ENCODE results near the gene TH.
A peak's percentile ranks its signal among the peaks of the same experiment; 100 is the strongest.

The TH gene

GRCh38 chr11:2212411-2213251 is 41.0 kb upstream of the TH start:
- peaks cover 23% of the 10 kb centered on the region for H3K27me3 Mint-ChIP-seq
- H3K4me1 Mint-ChIP-seq = peaks cover 2% of the 10 kb centered on the region
- DNase-seq (ENCODE audit: low spot score in 2 of 2) (peak in 1 of 2 donors; percentile 7), ATAC-seq (ENCODE audit: low read depth) (no peak)
- no peaks in the 10 kb centered on the region for H3K9me3 Mint-ChIP-seq
- H3K4me3 Mint-ChIP-seq = no peak overlapping the region
- H3K27ac Mint-ChIP-seq = no peak overlapping the region
- no peaks in the 10 kb centered on the region for H3K36me3 Mint-ChIP-seq

GRCh38 chr11:2211113-2211971 is 39.7 kb upstream of the TH start:
- H3K4me1 Mint-ChIP-seq = peaks cover 2% of the 10 kb centered on the region
- H3K4me3 Mint-ChIP-seq = no peak overlapping the region
- H3K9me3 Mint-ChIP-seq = no peaks in the 10 kb centered on the region
- no peaks in the 10 kb centered on the region for H3K36me3 Mint-ChIP-seq
- ATAC-seq (ENCODE audit: low read depth) (no peak), DNase-seq (ENCODE audit: low spot score in 2 of 2) (no peak)
- H3K27me3 Mint-ChIP-seq = peaks cover 27% of the 10 kb centered on the region
- H3K27ac Mint-ChIP-seq = no peak overlapping the region

GRCh38 chr11:2210366-2211112 is 38.9 kb upstream of the TH start:
- Mint-ChIP-seq H3K27me3 (peaks cover 27% of the 10 kb centered on the region), H3K9me3 (no peaks in the 10 kb centered on the region), H3K4me1 (peaks cover 2% of the 10 kb centered on the region), H3K36me3 (no peaks in the 10 kb centered on the region), H3K4me3 (no peak overlapping the region), H3K27ac (no peak overlapping the region)
- DNase-seq (ENCODE audit: low spot score in 2 of 2) = peak in 1 of 2 donors; percentile 4
- ATAC-seq (ENCODE audit: low read depth) = no peak

GRCh38 chr11:2209900-2210321 is 38.3 kb upstream of the TH start:
- Mint-ChIP-seq H3K27ac (no peak overlapping the region), H3K36me3 (no peaks in the 10 kb centered on the region), H3K4me3 (no peak overlapping the region), H3K27me3 (peaks cover 27% of the 10 kb centered on the region), H3K4me1 (peaks cover 2% of the 10 kb centered on the region), H3K9me3 (no peaks in the 10 kb centered on the region)
- ATAC-seq (ENCODE audit: low read depth) = no peak
- no peak for DNase-seq (ENCODE audit: low spot score in 2 of 2)

GRCh38 chr11:2209370-2209801 is 37.8 kb upstream of the TH start:
- no peak for ATAC-seq (ENCODE audit: low read depth)
- H3K27me3 Mint-ChIP-seq = peaks cover 23% of the 10 kb centered on the region
- H3K4me1 Mint-ChIP-seq = peaks cover 2% of the 10 kb centered on the region
- H3K36me3 Mint-ChIP-seq = no peaks in the 10 kb centered on the region
- peak in 1 of 2 donors; percentile 9 for DNase-seq (ENCODE audit: low spot score in 2 of 2)
- no peak overlapping the region for H3K27ac Mint-ChIP-seq
- H3K4me3 Mint-ChIP-seq = no peak overlapping the region
- no peaks in the 10 kb centered on the region for H3K9me3 Mint-ChIP-seq

GRCh38 chr11:2208691-2209369 is 37.2 kb upstream of the TH start:
- Mint-ChIP-seq H3K4me3 (no peak overlapping the region), H3K27me3 (peaks cover 21% of the 10 kb centered on the region), H3K9me3 (no peaks in the 10 kb centered on the region), H3K27ac (no peak overlapping the region), H3K4me1 (peaks cover 2% of the 10 kb centered on the region), H3K36me3 (no peaks in the 10 kb centered on the region)
- ATAC-seq (ENCODE audit: low read depth) (no peak), DNase-seq (ENCODE audit: low spot score in 2 of 2) (peak in 1 of 2 donors; percentile 8)

- no peak overlapping the region for H3K27ac Mint-ChIP-seq
- ATAC-seq (ENCODE audit: low read depth) = no peak
- H3K9me3 Mint-ChIP-seq = no peaks in the 10 kb centered on the region
- H3K27me3 Mint-ChIP-seq = peaks cover 21% of the 10 kb centered on the region
- no peaks in the 10 kb centered on the region for H3K4me1 Mint-ChIP-seq
- H3K4me3 Mint-ChIP-seq = no peak overlapping the region
- no peaks in the 10 kb centered on the region for H3K36me3 Mint-ChIP-seq
- peak in 1 of 2 donors; percentile 8 for DNase-seq (ENCODE audit: low spot score in 2 of 2)
Observed at GRCh38 chr11:2207773-2208621, 36.4 kb upstream of the TH start.

- H3K4me3 Mint-ChIP-seq = no peak overlapping the region
- H3K27ac Mint-ChIP-seq = no peak overlapping the region
- H3K27me3 Mint-ChIP-seq = peaks cover 21% of the 10 kb centered on the region
- H3K4me1 Mint-ChIP-seq = peaks cover 2% of the 10 kb centered on the region
- H3K36me3 Mint-ChIP-seq = no peaks in the 10 kb centered on the region
- ATAC-seq (ENCODE audit: low read depth) = no peak
- no peaks in the 10 kb centered on the region for H3K9me3 Mint-ChIP-seq
- peak in 1 of 2 donors; percentile 2 for DNase-seq (ENCODE audit: low spot score in 2 of 2)
Observed at GRCh38 chr11:2207212-2207611, 35.6 kb upstream of the TH start.

GRCh38 chr11:2205981-2206690 is 34.5 kb upstream of the TH start:
- Mint-ChIP-seq H3K9me3 (no peaks in the 10 kb centered on the region), H3K27me3 (peaks cover 21% of the 10 kb centered on the region), H3K36me3 (no peaks in the 10 kb centered on the region), H3K4me3 (no peak overlapping the region), H3K4me1 (peaks cover 2% of the 10 kb centered on the region), H3K27ac (no peak overlapping the region)
- DNase-seq (ENCODE audit: low spot score in 2 of 2) (no peak), ATAC-seq (ENCODE audit: low read depth) (no peak)

GRCh38 chr11:2205214-2205720 is 33.7 kb upstream of the TH start:
- Mint-ChIP-seq H3K9me3 (peaks cover 2% of the 10 kb centered on the region), H3K4me3 (no peak overlapping the region), H3K36me3 (no peaks in the 10 kb centered on the region), H3K4me1 (peaks cover 2% of the 10 kb centered on the region), H3K27me3 (peaks cover 19% of the 10 kb centered on the region), H3K27ac (no peak overlapping the region)
- DNase-seq (ENCODE audit: low spot score in 2 of 2) (no peak), ATAC-seq (ENCODE audit: low read depth) (no peak)

- DNase-seq (ENCODE audit: low spot score in 2 of 2) (no peak), ATAC-seq (ENCODE audit: low read depth) (no peak)
- Mint-ChIP-seq H3K4me3 (no peak overlapping the region), H3K4me1 (peaks cover 2% of the 10 kb centered on the region), H3K27ac (no peak overlapping the region), H3K9me3 (peaks cover 2% of the 10 kb centered on the region), H3K27me3 (peaks cover 17% of the 10 kb centered on the region), H3K36me3 (no peaks in the 10 kb centered on the region)
Observed at GRCh38 chr11:2204361-2205213, 33.0 kb upstream of the TH start.

Data from memory B cell (primary cell).